Posterior vena cava (tissue), 2 donors: ENCODE results near the gene PSG4. TPM values are rescaled to one million over a fixed set of nuclear protein-coding genes. Genes with fewer than 3 reads are reported as not detected.

ENCODE experiments used
- total RNA-seq, 2 donors: library from RNA; stranded (reverse); fragmentation: NEBNext Ultra II Directional; extraction: Animal tissue kit (Norgen Biotek cat#: 25700); gene quantifications; one replicate each; pipeline ENCODE4 v1.2.1, GENCODE V29; 2021
- donor health status: DM: yes; HTN: yes; CAD: no.
- donor health status: DM: yes; HTN: yes; CAD: no.

Gene PSG4
- total RNA-seq, 2 donors from 2014 or later: not detected

Other genes with a start within 250 kb of the PSG4 start
- gene PSG11, start 179.2 kb downstream of the PSG4 start, total RNA-seq: not detected
- gene PSG2, start 122.9 kb downstream of the PSG4 start, total RNA-seq: not detected
- gene PSG5, start 19.1 kb downstream of the PSG4 start, total RNA-seq: not detected
- not detected for gene PSG9, start 63.9 kb upstream of the PSG4 start, total RNA-seq
- gene CD177, start 148.0 kb upstream of the PSG4 start, total RNA-seq: 1 to 10 TPM; 2.8 to 8.4 TPM
- not detected for gene TEX101, start 209.3 kb upstream of the PSG4 start, total RNA-seq